Lung microvascular endothelial cell (primary cell): ENCODE measurements around the gene GTF2IRD2. TPM values are rescaled to one million over a fixed set of nuclear protein-coding genes. Genes with fewer than 3 reads are reported as not detected.
"Not testable (repeated sequence)": the region's sequence is repeated elsewhere in the genome, so short reads cannot be mapped to it uniquely, and the experiment has no call there.

Experiments
- DNase-seq, 2 donors: peaks; one replicate each; pipeline versions ENCODE4 v3.0.0 to v3.0.0-alpha.2; 2010; ENCODE audit warnings: low read depth in 2 of 2
- total RNA-seq: library from RNA; depleted of rRNA; stranded (reverse); fragments of >200 nt; gene quantifications from 2 replicates; pipeline ENCODE4 v1.2.1, GENCODE V29; 2014

The GTF2IRD2 gene
- total RNA-seq, 1 donor from 2014 or later: 5.4 TPM

DNA sequence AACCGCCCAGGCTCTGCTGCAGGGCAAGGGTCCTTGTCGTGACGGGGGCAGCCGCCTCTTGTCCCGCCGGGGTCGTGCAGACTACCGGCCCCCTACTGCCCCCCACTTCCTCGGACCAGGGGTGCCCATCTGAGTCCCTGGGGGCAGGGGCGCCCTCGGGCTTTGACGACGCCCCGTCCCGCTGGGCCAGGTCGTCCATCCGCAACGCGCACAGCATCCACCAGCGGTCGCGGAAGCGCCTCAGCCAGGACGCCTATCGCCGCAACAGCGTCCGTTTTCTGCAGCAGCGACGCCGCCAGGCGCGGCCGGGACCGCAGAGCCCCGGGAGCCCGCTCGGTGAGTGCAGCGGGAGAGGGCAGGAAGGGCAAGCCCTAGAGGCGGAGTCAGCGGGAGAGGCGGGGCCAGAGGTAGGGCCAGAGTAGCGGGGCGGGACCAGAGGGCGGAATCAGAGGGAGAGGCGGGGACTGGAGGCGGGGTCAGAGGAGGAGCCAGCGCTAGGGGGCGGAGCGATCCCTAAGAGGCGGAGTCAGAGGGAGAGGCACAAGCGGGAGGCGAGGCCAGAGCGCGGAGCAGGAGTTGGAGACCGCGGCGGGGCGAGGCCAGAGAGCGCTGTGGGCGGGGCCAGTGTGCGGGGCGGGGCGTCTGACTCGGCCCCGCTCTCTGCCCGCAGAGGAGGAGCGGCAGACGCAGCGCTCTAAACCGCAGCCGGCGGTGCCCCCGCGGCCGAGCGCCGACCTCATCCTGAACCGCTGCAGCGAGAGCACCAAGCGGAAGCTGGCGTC, 62.8 kb downstream of the GTF2IRD2 start:
- DNase-seq: peak; percentile 87

DNA sequence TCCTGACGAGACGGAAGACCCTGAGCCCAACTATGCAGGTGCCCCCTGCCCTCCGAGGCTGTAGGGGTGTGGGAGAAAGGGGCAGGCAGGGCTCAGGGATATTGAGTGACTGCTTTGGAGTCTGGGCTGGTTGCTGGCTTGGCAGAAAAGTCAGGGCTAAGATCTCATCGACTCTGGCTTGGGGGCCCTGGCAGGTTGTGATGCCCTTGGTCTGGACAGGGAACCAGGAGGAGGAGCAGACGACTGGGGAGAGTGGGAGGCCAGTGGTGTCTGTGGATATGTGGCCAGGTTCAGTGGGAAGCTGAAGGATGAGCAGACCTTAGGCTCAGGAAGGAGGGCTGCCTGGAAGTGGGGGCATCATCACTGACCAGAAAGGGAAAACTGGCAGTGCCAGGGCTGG, 67.8 kb downstream of the GTF2IRD2 start:
- DNase-seq: not testable (repeated sequence)

DNA sequence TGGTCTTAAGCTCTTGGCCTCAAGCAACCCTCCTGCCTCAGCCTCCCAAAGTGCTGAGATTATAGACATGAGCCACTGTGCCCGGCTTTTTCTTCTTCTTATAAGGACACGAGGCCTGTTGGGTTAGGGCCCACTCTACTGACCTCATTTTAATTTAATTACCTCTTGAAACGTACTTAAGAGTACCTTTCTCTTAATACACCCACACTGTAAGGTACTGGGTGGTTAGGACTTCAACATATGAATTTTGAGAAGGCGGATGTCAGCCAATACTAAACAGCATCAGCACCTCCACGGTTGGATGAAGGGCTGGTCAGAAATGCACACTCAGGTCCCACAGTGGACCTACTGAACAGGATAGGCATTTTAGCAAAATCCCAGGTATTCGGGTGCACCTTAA, 69.7 kb downstream of the GTF2IRD2 start:
- DNase-seq: not testable (repeated sequence)

DNA sequence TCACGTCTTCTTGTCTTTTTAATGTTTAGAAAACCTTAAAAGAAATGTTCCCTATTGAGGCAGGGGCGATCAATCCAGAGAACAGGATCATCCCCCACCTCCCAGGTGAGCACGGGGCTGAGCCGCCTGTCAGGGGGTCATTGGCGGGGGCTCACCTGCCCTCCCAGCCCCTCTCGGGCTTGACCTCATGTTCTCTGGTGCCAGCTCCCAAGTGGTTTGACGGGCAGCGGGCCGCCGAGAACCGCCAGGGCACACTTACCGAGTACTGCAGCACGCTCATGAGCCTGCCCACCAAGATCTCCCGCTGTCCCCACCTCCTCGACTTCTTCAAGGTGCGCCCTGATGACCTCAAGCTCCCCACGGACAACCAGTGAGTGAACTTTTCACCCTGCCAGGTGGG, 72.4 kb downstream of the GTF2IRD2 start:
- not testable (repeated sequence) for DNase-seq

DNA sequence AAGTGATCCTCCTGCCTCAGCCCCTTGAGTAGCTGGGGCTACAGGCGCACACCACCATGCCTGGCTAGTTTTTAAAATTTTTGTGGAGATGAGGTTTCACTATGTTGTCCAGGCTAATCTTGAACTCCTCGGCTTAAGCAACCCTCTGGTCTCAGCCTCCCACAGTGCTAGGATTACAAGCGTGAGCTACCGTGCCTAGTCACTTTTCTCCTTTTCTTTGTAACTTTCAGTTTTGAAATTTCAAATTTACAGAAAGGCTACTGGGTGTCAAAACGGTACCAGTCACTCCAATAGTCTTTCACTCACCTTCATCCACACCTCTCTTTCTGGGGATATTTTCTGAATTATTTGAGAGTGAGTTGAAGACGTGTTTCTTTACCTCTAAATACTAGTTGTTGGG, 76.3 kb downstream of the GTF2IRD2 start:
- not testable (repeated sequence) for DNase-seq

DNA sequence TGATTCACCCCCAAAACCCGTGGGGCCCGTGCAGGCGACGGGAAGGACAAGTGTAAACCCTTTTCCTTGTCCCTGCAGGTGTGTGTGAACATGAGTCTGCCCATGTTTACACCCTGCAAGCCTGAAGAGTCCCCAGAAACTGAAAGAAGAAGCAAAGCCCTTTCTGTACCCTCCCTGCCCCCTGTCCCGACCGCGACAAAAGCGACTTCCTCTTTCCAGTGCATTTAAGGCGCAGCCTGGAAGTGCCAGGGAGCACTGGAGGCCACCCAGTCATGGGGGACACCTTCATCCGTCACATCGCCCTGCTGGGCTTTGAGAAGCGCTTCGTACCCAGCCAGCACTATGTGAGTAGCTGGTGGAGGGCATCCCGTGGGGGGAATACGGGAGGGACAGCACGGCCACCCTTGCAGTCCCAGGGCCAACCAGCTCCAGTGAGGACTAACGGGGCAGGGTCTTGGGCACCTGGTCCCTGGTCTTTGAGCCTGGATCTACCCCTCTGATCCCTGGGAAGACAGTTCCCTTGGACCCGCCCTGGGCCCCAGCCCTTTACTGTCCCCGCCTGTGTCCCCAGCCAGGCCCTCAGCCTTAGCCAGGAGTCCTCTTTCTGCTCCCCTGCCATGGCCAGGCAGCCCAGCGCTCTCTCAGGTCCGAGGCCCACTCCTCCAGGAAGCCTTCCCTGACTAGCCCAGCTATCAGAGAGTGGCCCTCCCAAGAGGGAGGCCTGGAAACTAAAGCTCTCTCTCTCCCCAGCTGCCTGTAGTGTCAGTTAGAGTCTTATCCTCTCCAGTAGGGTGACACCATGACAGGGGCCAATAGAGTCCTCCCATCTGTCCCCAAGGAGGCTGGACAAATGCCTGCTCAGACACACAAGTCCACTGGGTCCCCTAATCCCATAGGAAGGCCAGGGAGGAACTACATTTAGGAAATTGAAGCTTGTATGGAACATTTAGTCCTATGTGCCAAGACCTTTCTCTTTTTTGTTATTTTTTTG, 77.3 kb downstream of the GTF2IRD2 start, which contains the start of gene NCF1:
TSS of gene NCF1 (plus strand) at position 252 of the 991 bp plus-strand sequence. CDS start at position 273, 21 bp downstream.
- not testable (repeated sequence) for DNase-seq

DNA sequence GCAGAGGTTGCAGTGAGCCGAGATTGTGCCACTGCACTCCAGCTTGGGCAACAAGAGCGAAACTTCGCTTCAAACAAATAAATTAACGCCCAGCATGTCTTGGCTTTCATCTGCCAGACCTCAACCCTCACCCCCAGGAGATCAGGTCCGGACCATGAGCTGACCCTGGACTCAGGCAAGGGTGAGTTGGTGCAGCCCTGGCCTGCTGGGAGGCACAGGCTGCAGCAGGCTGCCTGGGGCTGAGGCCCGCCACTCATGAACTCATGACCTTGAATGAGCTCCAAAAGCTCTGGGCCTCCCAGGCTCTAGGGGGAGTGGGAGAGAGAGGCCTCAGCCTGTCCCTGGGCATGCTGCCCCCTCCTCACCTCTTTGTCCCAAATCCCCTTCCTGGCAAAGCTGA, 79.3 kb downstream of the GTF2IRD2 start:
- not testable (repeated sequence) for DNase-seq

DNA sequence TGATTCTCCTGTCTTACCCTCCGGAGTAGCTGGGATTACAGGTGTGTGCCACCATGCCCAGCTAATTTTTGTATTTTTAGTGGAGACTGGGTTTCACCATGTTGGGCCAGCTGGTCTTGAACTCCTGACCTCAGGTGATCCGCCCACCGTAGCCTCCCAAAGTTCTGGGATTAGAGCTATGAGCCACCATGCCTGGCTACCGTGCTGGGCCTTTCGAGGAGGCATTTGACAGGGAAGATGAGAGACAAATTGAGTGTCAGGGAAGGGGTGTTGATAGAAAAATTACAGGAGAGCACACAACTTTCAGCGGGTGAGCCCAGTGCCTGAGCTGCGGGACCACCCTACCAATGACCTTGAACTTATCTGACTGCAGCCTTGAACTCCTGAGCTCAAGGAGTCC, 81.3 kb downstream of the GTF2IRD2 start:
- not testable (repeated sequence) for DNase-seq

DNA sequence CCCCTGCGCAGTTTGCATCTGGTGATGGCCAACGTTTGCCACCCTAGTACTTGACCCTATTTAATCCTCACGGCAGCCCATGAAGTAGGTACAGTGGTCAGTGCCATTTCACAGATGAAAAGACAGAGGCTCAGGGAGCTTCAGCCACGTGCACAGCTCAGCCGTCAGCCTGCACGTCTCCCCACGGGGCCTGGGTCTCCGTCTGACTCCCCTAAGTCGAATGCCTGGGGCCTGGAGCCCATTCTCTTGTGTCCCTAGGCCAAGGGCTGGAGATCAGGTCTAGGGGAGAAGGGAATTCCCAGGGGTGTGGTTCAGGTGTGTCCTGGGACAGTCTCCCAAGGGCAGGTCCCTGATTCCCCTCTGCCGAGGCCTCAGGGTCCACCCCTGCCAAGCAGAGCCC, 84.4 kb downstream of the GTF2IRD2 start:
- not testable (repeated sequence) for DNase-seq

DNA sequence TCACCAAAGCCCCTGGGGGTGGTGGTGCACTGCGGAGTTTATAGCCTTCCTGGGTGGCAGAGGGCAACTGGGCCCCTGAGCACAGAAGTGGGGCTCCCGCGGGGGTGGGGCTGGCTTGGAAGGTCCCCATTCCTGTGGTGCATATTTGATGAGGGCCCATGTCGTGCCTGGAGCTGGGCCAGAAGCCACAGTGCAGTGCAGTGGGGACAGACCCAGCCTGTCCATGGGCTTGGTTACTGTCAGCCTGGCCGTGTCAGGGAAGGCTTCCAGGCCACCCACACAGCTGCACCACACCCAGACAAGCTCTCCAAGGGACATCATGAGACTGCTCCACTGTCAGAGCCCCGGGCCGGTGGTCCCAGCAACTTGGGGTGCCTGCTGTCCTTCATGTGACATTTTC, 84.9 kb downstream of the GTF2IRD2 start:
- not testable (repeated sequence) for DNase-seq

DNA sequence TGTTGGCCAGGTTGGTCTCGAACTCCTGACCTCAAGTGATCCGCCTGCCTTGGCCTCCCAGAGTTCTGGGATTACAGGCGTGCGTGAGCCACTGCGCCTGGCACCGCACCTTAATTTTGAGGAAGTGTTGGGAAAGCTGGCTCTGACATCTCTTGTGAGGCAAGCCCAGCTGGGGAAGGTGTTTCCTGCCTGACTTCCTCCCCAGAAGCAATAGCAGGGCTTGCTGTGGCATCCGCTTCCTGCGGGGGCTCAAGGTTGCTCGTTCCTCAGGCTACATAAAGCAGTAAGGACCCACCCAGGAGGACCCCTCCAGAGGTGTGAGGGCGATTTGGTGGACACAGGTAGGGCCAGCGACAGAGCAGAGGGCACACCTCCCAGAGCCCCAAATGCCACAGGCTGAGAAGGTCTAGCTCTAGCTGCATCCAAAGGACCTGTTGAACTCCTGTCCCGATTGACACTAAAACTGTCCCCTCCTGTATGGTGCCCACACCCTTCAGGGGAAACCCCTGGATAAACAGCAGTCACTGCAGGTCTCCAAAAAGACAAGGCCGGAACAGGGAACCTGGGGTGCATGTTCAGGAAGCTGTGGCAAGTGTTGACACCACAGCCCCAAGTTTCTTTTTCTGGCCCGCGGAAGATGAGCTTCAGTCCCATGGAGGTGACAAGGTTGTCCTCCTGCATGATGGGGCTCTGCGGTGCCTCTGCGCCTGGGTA, 86.0 kb downstream of the GTF2IRD2 start:
- not testable (repeated sequence) for DNase-seq

DNA sequence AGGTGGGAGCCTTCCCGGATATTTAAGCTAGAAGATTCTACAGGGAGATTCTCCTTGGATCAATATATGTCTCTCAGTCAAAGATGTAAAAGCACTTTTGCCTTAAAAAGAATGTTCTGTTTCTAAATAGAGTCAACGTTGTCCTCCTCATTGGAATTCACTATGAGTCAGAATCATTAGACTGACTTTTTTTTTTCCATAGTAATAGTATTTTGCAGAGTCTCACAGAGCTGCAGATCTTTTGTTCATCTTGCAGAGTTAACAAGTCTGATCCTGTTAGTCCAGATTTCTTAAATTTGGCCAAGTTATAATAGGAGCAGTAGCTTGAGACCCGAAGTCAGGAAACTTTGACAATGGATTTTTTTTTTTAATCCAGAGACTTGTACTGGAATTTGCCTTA, 92.4 kb downstream of the GTF2IRD2 start:
- DNase-seq: not testable (repeated sequence)

DNA sequence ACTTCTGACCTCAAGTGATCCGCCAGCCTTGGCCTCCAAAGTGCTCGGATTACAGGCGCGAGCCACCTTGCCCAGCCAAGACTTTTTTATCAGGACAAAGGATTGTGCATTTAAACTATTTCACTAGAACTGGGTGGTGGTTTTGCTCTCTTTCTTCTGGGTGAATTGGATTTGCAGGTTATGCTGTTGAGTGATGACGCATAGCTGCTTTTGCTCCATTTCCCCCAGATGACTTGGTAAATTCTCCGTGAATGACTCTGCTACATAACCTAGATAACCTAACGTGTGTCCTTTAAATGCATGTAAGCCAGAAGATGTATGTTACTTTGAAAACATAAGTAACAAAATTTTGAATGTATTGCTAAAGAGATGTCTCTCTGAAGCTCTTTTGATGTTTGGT, 93.1 kb downstream of the GTF2IRD2 start:
- not testable (repeated sequence) for DNase-seq

DNA sequence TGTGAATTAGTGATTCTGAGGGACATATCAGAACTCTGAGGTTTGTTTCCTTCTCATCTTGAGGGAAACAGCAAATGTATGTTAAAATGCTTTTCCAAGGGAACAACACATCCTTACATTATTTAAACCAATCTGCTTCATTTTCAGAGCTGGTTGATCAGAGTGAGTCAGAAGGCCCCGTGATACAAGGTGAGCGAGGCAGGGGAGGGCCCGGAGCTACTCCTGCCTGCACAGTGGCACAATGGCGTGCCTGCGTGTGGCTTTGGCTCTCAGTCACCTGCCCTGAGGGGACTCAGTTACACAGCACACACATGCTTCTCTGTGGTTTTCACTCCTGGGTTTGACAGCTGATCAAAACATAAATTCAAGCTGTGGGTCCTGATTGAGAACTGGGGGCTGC, 94.7 kb downstream of the GTF2IRD2 start:
- DNase-seq: not testable (repeated sequence)

DNA sequence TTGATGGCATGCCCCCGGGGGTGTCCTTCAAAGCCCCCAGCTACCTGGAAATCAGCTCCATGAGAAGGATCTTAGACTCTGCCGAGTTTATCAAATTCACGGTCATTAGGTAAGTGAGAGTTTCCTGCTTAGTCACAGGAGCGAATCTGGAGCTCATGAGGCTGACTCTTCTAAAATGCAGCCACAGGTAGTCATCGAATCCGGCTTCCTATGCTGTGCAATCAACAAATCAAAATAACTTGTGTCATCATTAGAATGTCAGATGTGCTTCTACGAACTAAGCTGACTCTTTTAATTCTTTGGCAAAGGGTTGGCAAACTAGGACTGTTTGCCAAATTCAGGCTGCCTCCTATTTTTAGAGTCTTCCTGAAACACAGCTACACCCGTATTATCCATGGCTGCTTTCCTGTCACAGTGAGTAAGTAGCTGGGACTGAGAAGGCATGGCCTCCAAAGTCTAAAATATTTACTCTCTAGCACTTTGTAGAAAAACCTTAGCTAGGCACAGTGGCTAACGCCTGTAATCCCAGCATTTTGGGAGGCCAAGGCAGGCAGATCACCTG, 97.4 kb downstream of the GTF2IRD2 start:
- not testable (repeated sequence) for DNase-seq

Other genes starting within 250 kb of the GTF2IRD2 start
- gene GTF2I, start 193.9 kb downstream of the GTF2IRD2 start, total RNA-seq: 71.0 and 107 TPM in 2 replicates
- gene NCF1, start 77.6 kb downstream of the GTF2IRD2 start, total RNA-seq: not detected in 2 replicates
- 8.3 and 12.7 TPM in 2 replicates for gene CASTOR2, start 113.1 kb upstream of the GTF2IRD2 start, total RNA-seq
- 37.3 and 38.8 TPM in 2 replicates for gene RCC1L, start 222.2 kb upstream of the GTF2IRD2 start, total RNA-seq
- 10.2 and 13.5 TPM in 2 replicates for gene GTF2IRD2B, start 241.0 kb upstream of the GTF2IRD2 start, total RNA-seq